Psoas muscle (tissue), 8 donors: Measurements from ENCODE around the gene ITGA11. TPM values are rescaled to one million over a fixed set of nuclear protein-coding genes. Genes with fewer than 3 reads are reported as not detected.

Experiments used
- ATAC-seq, 4 donors: fragments of 200-7000 bp; cut with Tn5 transposase; one replicate each; pipeline ENCODE4 v1.9.1; 2020; ENCODE audit warnings: moderate library complexity in 3 of 4, mild to moderate bottlenecking in 2 of 4
- DNase-seq, 2 donors: peaks; one replicate each; pipeline ENCODE4 v3.0.0-alpha.2; 2020
- H3K27ac ChIP-seq: fragments of 200-600 bp; one replicate; pipeline ENCODE4 v1.8.0; 2022
- H3K27me3 ChIP-seq, 3 donors: fragments of 200-600 bp in 1 of 3; one replicate each; pipeline versions ENCODE4 v1.6.1 to v1.8.0; 2013 to 2022; ENCODE audit warnings: low read length in 2 of 3, mild to moderate bottlenecking in 2 of 3, moderate library complexity in 1 of 3; ENCODE audit not compliant: insufficient read depth in 3 of 3
- H3K36me3 ChIP-seq, 2 donors: fragments of 200-600 bp in 1 of 2; one replicate each; pipeline versions ENCODE4 v1.6.1 to v1.8.0; 2013 to 2022; ENCODE audit warnings: low read depth in 1 of 2, mild to moderate bottlenecking in 1 of 2, moderate library complexity in 1 of 2; ENCODE audit not compliant: insufficient read depth in 1 of 2
- H3K4me1 ChIP-seq: fragments of 200-600 bp; one replicate; pipeline ENCODE4 v1.8.0; 2022
- H3K4me3 ChIP-seq: fragments of 200-600 bp; one replicate; pipeline ENCODE4 v1.8.0; 2022; ENCODE audit warnings: mild to moderate bottlenecking
- H3K9me3 ChIP-seq: fragments of 200-600 bp; one replicate; pipeline ENCODE4 v1.8.0; 2022
- CTCF ChIP-seq: fragments of 200-600 bp; IDR thresholded peaks from one replicate; pipeline ENCODE4 v1.8.0; 2022; ENCODE audit warnings: antibody characterized with exemption
- WGBS, 3 donors: extraction: QIAGEN DNeasy Blood & Tissue Kit; methylation state at CpG; one replicate each; pipeline versions ENCODE4 v1.1.6 to v1.1.7; 2013; 5-methylcytosine and 5-hydroxymethylcytosine counted together
- intact Hi-C, 2 donors: fragments of 100-400 bp; cut with DNase I; formaldehyde crosslinking; loops; one replicate each; pipeline versions ENCODE4 v1.11.0 to v1.14.2; 2022
- polyA plus RNA-seq, 3 donors: library from polyadenylated mRNA; stranded (reverse); fragments of 200-250 nt; gene quantifications; one replicate each; pipeline ENCODE4 v1.2.3, GENCODE V29; 2013
- total RNA-seq, 4 donors: library from RNA; stranded (reverse); fragmentation: NEBNext Ultra II Directional in 2 of 4; extraction: Animal tissue kit (Norgen Biotek cat#: 25700) in 2 of 4; gene quantifications; one replicate each; pipeline versions ENCODE4 v1.2.1 to v1.2.4, GENCODE V29; 2021 to 2023
- donor health status: healthy with polysubstance abuse.
- donor health status: DM: no; HTN: no; CAD: no; lungs with moderate emphysema.
- donor health status: Bipolar disorder and iron deficiency.
- donor health status: healthy.
- donor health status: DM: yes; HTN: yes; CAD: no.
- donor health status: DM: no; HTN: no; CAD: no.
- donor health status: DM: no; HTN: no; CAD: no.
- donor health status: DM: yes; HTN: yes; CAD: no.

Gene ITGA11
- total and polyA plus RNA-seq, 7 donors, result 0.10 to 7.9 (median 0.97) TPM

- no peaks in the 10 kb centered on the region for H3K4me1 ChIP-seq
- ATAC-seq (peak in 1 of 4 donors; percentile 8), DNase-seq (no peak)
- intact Hi-C loops, result loop anchor here in 1 of 2 donors (5.0 kb wide), 1 partner anchor 134 kb away; no protein-coding TSS in a partner anchor
- H3K27me3 ChIP-seq, result peaks cover 0 to 4% (median 0%) of the 10 kb centered on the region in 3 donors
- H3K4me3 ChIP-seq, result no peak overlapping the region
- 94 to 98% (median 95%) methylated on average over 8 of the region's 8 CpGs for WGBS, 3 donors
- no peak for TF ChIP-seq CTCF
- H3K9me3 ChIP-seq, result no peaks in the 10 kb centered on the region
- H3K36me3 ChIP-seq, result no peaks in the 10 kb centered on the region
- no peak overlapping the region for H3K27ac ChIP-seq
Measured at GRCh38 chr15:68385671-68386586, 46.0 kb downstream of the ITGA11 start.

GRCh38 chr15:68385240-68385561, 46.8 kb downstream of the ITGA11 start:
- no peak overlapping the region for H3K4me3 ChIP-seq
- ATAC-seq (no peak), DNase-seq (no peak)
- H3K27me3 ChIP-seq, result peaks cover 0 to 4% (median 0%) of the 10 kb centered on the region in 3 donors
- H3K4me1 ChIP-seq, result no peaks in the 10 kb centered on the region
- no peaks in the 10 kb centered on the region for H3K9me3 ChIP-seq
- 86 to 92% (median 91%) methylated on average over 3 of the region's 3 CpGs for WGBS, 3 donors
- H3K27ac ChIP-seq, result no peak overlapping the region
- TF ChIP-seq CTCF, result no peak
- no peaks in the 10 kb centered on the region for H3K36me3 ChIP-seq
- intact Hi-C loops, result loop anchor here in 1 of 2 donors (5.0 kb wide), 1 partner anchor 133 kb away; no protein-coding TSS in a partner anchor

- Histone ChIP-seq H3K27me3 (peaks cover 0 to 4% (median 0%) of the 10 kb centered on the region in 3 donors), H3K36me3 (no peaks in the 10 kb centered on the region), H3K4me1 (no peaks in the 10 kb centered on the region), H3K4me3 (no peak overlapping the region), H3K9me3 (no peaks in the 10 kb centered on the region), H3K27ac (no peak overlapping the region)
- 55 to 69% (median 61%) methylated on average over 9 of the region's 9 CpGs for WGBS, 3 donors
- DNase-seq (peak in 1 of 2 donors; percentile 55), ATAC-seq (peak in 3 of 4 donors; percentile 31 to 57 (median 45))
- TF ChIP-seq CTCF, result no peak
- intact Hi-C loops, result loop anchor here (5.0 kb wide), 1 partner anchor 132 kb away; no protein-coding TSS in a partner anchor
Measured at GRCh38 chr15:68384451-68385239, 47.3 kb downstream of the ITGA11 start.

- no peak overlapping the region for H3K4me3 ChIP-seq
- TF ChIP-seq CTCF, result peak; percentile 74
- WGBS, 3 donors, result 86 to 91% (median 90%) methylated on average over 12 of the region's 12 CpGs
- H3K9me3 ChIP-seq, result no peaks in the 10 kb centered on the region
- DNase-seq (no peak), ATAC-seq (peak; percentile 48 to 77 (median 60))
- H3K36me3 ChIP-seq, result no peaks in the 10 kb centered on the region
- H3K27ac ChIP-seq, result no peak overlapping the region
- intact Hi-C loops, result loop anchor here in 1 of 2 donors (2.0 to 5.0 kb wide), 2 partner anchors 77 to 131 kb away; no protein-coding TSS in a partner anchor
- H3K4me1 ChIP-seq, result no peaks in the 10 kb centered on the region
- peaks cover 0 to 4% (median 0%) of the 10 kb centered on the region in 3 donors for H3K27me3 ChIP-seq
Measured at GRCh38 chr15:68383161-68384074, 48.5 kb downstream of the ITGA11 start.
